Loucy (cell line): ENCODE measurements around the gene ARNT2.

Source experiments
- H2AFZ ChIP-seq: fragments of 200-600 bp; sonication (generic); 2 replicates; pipeline ENCODE4 v1.6.0; 2016; ENCODE audit warnings: antibody characterized with exemption, mild to moderate bottlenecking, low read length, moderate library complexity
- H3F3A ChIP-seq: fragments of 200-600 bp; 2 replicates; pipeline ENCODE4 v1.6.0; 2016; ENCODE audit warnings: antibody characterized with exemption, low read depth, mild to moderate bottlenecking
- H3K27me3 ChIP-seq: fragments of 200-600 bp; sonication (generic); 2 replicates; pipeline ENCODE4 v1.6.1; 2014; ENCODE audit warnings: low read length, mild to moderate bottlenecking; ENCODE audit not compliant: insufficient read depth, poor library complexity, severe bottlenecking
- H3K36me3 ChIP-seq: fragments of 200-600 bp; sonication (generic); 2 replicates; pipeline ENCODE4 v1.6.1; 2016; ENCODE audit warnings: low read length; ENCODE audit not compliant: insufficient read depth
- H3K4me1 ChIP-seq: fragments of 200-600 bp; sonication (generic); 2 replicates; pipeline ENCODE4 v1.5.1; 2014; ENCODE audit warnings: low read length, mild to moderate bottlenecking; ENCODE audit not compliant: insufficient read depth, poor library complexity, severe bottlenecking
- H3K4me2 ChIP-seq: fragments of 200-600 bp; sonication (generic); 2 replicates; pipeline ENCODE4 v1.6.0; 2014; ENCODE audit warnings: antibody characterized with exemption, low read length, low read depth, mild to moderate bottlenecking; ENCODE audit not compliant: poor library complexity, severe bottlenecking
- H3K4me3 ChIP-seq: fragments of 200-600 bp; sonication (generic); 2 replicates; pipeline ENCODE4 v1.5.1; 2014; ENCODE audit warnings: low read length, mild to moderate bottlenecking, mixed read lengths; ENCODE audit not compliant: poor library complexity, severe bottlenecking
- H3K79me2 ChIP-seq: fragments of 200-600 bp; sonication (generic); 2 replicates; pipeline ENCODE4 v1.6.1; 2014; ENCODE audit warnings: low read length; ENCODE audit not compliant: insufficient read depth
- H3K9ac ChIP-seq: fragments of 200-600 bp; sonication (generic); 2 replicates; pipeline ENCODE4 v1.6.0; 2014; ENCODE audit warnings: mild to moderate bottlenecking, low read depth, low read length, moderate library complexity; ENCODE audit not compliant: poor library complexity, severe bottlenecking
- H3K9me2 ChIP-seq: fragments of 200-600 bp; sonication (generic); replicated peaks from 2 replicates; pipeline ENCODE4 v1.6.1; 2016; ENCODE audit warnings: low read depth, low read length, mixed read lengths
- H3K9me3 ChIP-seq: fragments of 200-600 bp; sonication (generic); 2 replicates; pipeline ENCODE4 v1.6.1; 2014; ENCODE audit warnings: mild to moderate bottlenecking, antibody characterized with exemption, low read length, low read depth; ENCODE audit not compliant: insufficient read depth
- H4K20me1 ChIP-seq: fragments of 200-600 bp; sonication (generic); 2 replicates; pipeline ENCODE4 v1.6.0; 2014; ENCODE audit warnings: antibody characterized with exemption, low read length, mild to moderate bottlenecking; ENCODE audit not compliant: insufficient read depth, poor library complexity, severe bottlenecking
- EZH2phosphoT487 ChIP-seq: fragments of 200-600 bp; IDR thresholded peaks from 2 replicates; pipeline ENCODE4 v1.6.1; 2018; ENCODE audit warnings: antibody characterized with exemption, mild to moderate bottlenecking, moderate library complexity, borderline replicate concordance
- TF ChIP-seq, protein P1 (sequence below): fragments of 200-600 bp; sonication (generic); conservative IDR thresholded peaks from 2 replicates; pipeline ENCODE4 v1.5.1; 2014; ENCODE audit warnings: mild to moderate bottlenecking, antibody characterized with exemption, low read length

Gene ARNT2

DNA sequence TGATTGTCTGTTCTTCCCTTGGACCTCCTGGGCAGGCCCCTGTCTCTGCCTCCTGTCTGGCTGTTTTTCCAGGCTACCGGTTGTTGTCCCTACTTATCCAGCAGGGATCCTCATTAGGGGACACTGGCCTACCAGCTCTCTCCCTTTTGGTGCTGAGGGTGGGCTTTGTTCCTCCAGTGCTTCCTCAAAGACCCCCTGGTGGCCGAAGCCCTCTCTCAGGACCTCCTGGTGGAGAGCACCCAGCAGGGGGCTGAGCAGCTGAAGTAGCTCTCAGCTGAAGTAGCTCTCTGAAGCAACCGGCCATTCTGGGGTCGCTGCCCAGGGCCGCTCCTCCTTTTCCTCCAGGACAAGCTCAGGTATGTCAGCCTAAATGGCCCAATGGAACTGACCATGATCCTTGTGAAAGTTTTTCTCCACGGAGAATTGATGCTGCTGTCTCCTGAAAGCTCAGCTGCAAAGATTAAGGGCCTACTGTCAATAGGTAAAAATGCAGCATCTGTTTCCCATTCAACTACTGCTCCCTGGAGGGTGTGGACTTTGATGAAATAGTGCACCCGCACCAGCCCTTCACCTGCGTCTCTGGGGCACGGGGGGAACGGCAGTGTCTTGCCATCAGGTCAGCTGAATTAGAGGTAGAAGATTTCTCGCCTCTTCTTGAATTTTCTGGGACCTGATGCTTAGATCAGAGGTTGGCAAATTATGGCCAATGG lies 27.6 kb downstream of the ARNT2 start:
- H3K9me2 ChIP-seq = no peaks in the 10 kb centered on the region
- no peaks in the 10 kb centered on the region for H3F3A ChIP-seq
- H3K9me3 ChIP-seq = no peaks in the 10 kb centered on the region
- H4K20me1 ChIP-seq = no peaks in the 10 kb centered on the region
- H3K4me3 ChIP-seq = no peak overlapping the region
- H3K79me2 ChIP-seq = no peaks in the 10 kb centered on the region
- no peaks in the 10 kb centered on the region for H3K27me3 ChIP-seq
- H3K36me3 ChIP-seq = no peaks in the 10 kb centered on the region
- TF ChIP-seq, protein P1, sequence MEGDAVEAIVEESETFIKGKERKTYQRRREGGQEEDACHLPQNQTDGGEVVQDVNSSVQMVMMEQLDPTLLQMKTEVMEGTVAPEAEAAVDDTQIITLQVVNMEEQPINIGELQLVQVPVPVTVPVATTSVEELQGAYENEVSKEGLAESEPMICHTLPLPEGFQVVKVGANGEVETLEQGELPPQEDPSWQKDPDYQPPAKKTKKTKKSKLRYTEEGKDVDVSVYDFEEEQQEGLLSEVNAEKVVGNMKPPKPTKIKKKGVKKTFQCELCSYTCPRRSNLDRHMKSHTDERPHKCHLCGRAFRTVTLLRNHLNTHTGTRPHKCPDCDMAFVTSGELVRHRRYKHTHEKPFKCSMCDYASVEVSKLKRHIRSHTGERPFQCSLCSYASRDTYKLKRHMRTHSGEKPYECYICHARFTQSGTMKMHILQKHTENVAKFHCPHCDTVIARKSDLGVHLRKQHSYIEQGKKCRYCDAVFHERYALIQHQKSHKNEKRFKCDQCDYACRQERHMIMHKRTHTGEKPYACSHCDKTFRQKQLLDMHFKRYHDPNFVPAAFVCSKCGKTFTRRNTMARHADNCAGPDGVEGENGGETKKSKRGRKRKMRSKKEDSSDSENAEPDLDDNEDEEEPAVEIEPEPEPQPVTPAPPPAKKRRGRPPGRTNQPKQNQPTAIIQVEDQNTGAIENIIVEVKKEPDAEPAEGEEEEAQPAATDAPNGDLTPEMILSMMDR = no peak
- no peak for TF ChIP-seq EZH2phosphoT487
- H3K4me2 ChIP-seq = no peak overlapping the region
- no peaks in the 10 kb centered on the region for H3K4me1 ChIP-seq
- no peak overlapping the region for H3K9ac ChIP-seq
- H2AFZ ChIP-seq = no peak overlapping the region

DNA sequence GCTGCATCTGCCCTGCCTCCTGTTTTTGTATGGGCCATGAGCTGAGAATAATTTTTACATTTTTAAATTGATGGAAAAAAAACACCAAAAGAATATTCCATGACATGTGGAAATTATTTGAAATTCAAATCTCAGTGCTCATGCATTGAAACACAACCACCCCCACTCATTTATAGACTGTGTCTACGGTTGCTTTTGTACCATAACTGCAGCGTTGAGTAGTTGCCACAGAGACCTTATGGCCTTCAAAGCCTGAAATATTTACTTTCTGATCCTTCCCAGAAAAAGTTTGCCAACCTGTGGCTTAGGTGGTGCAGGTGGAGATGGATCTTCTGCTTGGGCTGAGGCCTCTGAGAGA lies 28.1 kb downstream of the ARNT2 start:
- H3K9me3 ChIP-seq = no peaks in the 10 kb centered on the region
- no peak overlapping the region for H3K4me2 ChIP-seq
- no peak overlapping the region for H3K4me3 ChIP-seq
- no peaks in the 10 kb centered on the region for H4K20me1 ChIP-seq
- H3K9ac ChIP-seq = no peak overlapping the region
- H3K4me1 ChIP-seq = no peaks in the 10 kb centered on the region
- TF ChIP-seq EZH2phosphoT487 = no peak
- TF ChIP-seq, protein P1 = no peak
- H3F3A ChIP-seq = no peaks in the 10 kb centered on the region
- no peaks in the 10 kb centered on the region for H3K36me3 ChIP-seq
- no peaks in the 10 kb centered on the region for H3K79me2 ChIP-seq
- no peak overlapping the region for H2AFZ ChIP-seq
- H3K9me2 ChIP-seq = no peaks in the 10 kb centered on the region
- H3K27me3 ChIP-seq = no peaks in the 10 kb centered on the region

DNA sequence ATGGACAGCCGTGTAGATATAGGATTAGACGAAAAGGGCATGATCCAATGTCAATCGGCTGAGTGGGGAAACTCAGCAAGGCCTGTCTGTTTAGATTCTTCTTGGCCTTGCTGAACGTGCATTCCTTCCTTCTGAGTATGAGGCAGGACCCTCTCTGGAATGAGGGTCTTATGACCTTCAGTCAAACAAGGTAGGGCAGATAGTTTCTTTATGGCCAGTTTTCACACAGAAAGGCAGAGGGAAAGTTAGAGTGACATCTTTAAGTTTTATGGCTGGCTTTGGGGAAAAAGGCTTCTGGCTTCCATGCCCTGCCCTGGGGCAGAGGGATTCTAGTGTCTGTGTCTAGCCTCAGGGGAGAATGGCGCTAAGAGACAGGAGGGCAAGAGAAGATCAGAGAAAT lies 29.7 kb downstream of the ARNT2 start:
- Histone ChIP-seq H3K79me2 (no peaks in the 10 kb centered on the region), H3K36me3 (no peaks in the 10 kb centered on the region), H2AFZ (no peak overlapping the region), H3K4me3 (no peak overlapping the region), H3F3A (no peaks in the 10 kb centered on the region), H3K9ac (no peak overlapping the region), H4K20me1 (no peaks in the 10 kb centered on the region), H3K4me1 (no peaks in the 10 kb centered on the region), H3K9me2 (no peaks in the 10 kb centered on the region), H3K4me2 (no peak overlapping the region), H3K9me3 (no peaks in the 10 kb centered on the region), H3K27me3 (no peaks in the 10 kb centered on the region)
- TF ChIP-seq EZH2phosphoT487 = no peak
- TF ChIP-seq, protein P1 = no peak
